Stimulated activated naive CD8-positive, alpha-beta T cell treated with anti-CD3 and anti-CD28 coated beads, Interleukin-15, Interleukin-2, amounts not matched to agents 100 U/mL and 50 U/mL, for 24 hours (primary cell): Measurements from ENCODE around the gene DOCK6.
A peak's percentile ranks its signal among the peaks of the same experiment; 100 is the strongest.
"Not testable (repeated sequence)": the region's sequence is repeated elsewhere in the genome, so short reads cannot be mapped to it uniquely, and the experiment has no call there.

Experiments
- ATAC-seq: fragments of 150-1000 bp; cut with Tn5 transposase; one replicate; pipeline ENCODE4 v1.10.0; 2021
- DNase-seq: peaks from one replicate; pipeline ENCODE4 v3.0.0; 2021

DOCK6 gene

GRCh38 chr19:11196406-11197287, 65.7 kb downstream of the DOCK6 start:
- ATAC-seq: peak; percentile 11
- no peak for DNase-seq

DNA sequence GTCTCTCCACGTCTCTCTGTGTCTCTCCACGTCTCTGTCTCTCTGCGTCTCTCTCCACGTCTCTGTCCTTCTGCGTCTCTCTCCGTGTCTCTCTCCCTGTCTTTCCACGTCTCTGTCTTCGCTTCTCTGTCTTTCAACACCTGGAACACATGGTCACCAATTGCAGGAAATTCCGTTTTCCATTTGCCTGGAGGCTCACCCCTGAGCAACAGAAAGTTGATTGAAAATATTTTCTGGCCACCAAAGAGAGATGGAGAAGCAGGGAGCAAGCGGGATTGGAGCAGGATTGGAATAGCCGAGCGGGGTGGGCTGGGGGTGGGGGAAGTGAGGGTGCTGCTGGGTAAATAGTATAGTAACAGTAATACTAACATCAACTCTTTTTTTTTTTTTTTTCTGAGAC, 66.6 kb downstream of the DOCK6 start:
- DNase-seq (no peak), ATAC-seq (no peak)

- no peak for ATAC-seq
- no peak for DNase-seq
Measured at GRCh38 chr19:11194656-11195558, 67.4 kb downstream of the DOCK6 start.

DNA sequence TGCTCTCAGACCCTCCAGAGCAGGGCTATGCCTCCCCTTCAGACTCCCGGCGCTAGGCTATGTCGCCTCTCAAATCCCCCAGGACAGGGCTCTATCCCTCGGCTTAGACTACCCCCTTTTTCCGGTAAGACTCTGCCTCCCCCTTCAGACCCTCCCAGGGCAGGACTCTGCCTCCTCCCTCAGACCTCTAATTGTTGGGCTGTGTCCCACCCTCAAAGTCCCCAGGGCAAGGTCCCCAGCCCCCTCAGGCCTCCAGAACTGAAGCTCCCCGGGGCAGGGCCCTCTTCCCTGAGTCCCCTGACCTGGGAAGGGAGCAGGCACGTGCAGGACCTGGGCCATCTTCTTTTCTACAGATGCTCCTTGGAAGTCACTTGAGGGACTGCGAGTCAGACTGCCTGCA, 68.2 kb downstream of the DOCK6 start:
- no peak for ATAC-seq
- DNase-seq: no peak

DNA sequence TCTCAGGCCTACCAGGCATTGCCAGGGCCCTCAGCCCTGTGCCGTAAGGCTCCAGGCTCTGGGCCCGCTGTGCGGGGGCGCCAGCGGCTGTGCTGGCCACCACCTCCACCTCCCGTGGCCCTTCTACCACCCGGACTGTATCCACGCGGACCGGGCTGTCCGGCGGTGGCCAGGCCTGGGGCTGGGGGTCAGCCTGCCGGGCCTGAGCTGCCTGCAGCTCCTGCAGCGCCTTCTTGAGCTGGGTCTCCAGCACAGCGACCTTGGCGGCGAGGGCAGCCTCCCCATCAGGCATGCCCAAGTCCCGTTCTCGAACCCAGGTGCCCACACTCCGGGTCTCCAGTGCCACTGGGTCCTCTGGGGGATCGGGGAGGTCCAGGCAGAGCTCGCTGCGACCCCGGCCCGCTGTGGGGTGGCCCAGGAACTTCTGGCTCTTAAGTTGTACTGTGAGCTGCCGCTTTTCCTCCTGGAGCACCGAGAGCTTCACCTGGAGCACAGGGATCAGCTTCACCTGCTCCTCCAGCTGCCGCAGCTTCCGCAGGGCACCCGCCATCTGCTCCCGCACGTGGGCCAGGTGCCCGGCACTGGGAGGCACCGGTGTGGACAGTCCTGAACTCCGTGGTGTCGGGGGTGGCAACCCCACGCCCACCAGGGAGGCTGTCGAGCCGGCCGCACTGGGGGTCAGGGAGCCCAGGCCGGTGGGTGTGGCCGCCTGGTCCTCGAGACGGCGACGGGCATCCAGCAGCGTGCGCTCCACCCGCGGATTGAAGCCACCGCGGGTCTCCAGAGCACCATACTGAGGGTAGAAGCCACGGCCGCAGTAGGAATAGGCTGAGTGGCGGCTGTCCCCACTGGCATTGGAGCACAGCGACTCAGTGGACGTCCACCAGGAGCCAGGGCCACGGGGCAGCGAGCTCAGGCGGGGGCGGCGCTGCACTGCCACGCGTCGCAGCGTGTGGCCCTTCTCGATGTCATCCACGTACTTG, 69.1 kb downstream of the DOCK6 start:
- no peak for DNase-seq
- ATAC-seq: no peak

DNA sequence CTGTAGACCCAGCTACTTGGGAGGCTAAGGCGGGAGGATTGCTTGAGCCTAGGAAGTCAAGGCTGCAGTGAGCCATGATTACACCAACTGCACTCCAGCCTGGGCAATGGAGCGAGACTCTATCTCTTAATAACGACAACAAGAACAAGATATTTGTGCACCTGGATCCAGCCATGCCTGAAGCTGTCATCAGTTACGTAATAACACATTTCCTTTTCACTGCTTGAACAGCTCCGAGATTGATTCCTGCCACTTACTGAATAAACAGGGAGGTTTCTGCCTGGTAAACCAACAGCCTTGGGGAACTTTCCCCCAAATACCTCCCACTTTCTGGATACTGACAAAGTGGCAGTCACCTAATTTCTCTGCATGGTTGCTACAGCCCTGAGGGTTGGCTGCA, 70.4 kb downstream of the DOCK6 start:
- DNase-seq: no peak
- ATAC-seq: no peak

- DNase-seq: peak; percentile 17
- ATAC-seq: peak; percentile 14
Measured at GRCh38 chr19:11191273-11191755, 71.0 kb downstream of the DOCK6 start.

- no peak for DNase-seq
Measured at GRCh38 chr19:11190501-11190900, 71.8 kb downstream of the DOCK6 start.

GRCh38 chr19:11187441-11187840, 74.9 kb downstream of the DOCK6 start:
- ATAC-seq (no peak), DNase-seq (no peak)

More at GRCh38 chr19:11190501-11190900, 71.8 kb downstream of the DOCK6 start:
- ATAC-seq: no peak

- ATAC-seq (no peak), DNase-seq (no peak)
Measured at GRCh38 chr19:11182994-11183393, 79.3 kb downstream of the DOCK6 start.

DNA sequence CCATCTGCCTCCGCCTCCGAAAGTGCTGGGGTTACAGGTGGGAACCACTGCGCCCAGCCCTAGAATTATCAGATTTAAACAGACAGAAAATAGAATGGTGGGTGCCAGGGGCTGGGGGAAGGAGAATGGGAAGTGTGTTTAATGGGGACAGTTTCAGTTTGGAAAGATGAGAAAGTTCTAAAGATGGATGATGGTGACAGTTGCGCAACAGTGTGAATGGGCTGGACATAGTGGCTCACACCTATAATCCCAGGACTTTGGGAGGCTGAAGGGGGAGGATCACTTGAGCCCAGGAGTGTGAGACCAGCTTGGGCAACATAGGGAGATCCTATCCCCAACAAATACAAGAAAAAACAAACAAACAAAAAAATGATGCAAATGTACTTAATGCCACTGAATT, 80.8 kb downstream of the DOCK6 start:
- no peak for ATAC-seq

DNA sequence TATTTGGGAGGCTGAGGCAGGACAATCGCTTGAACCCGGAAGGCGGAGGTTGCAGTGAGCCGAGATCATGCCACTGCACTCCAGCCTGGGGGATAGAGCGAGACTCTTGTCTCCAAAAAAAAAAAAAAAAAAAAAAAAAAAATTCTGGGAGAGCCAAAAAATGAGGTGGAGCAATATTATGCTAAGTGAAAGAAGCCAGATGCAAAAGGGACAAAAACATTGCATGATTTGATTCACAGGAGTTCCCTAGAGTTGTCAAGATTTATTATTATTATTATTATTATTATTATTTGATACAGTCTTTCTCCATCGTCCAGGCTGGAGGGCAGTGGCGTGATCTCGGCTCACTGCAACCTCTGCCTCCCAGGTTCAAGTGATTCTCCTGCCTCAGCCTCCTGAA, 81.3 kb downstream of the DOCK6 start:
- DNase-seq, ATAC-seq: not testable (repeated sequence)

More for the DNA sequence above, 80.8 kb downstream of the DOCK6 start:
- DNase-seq: no peak

DNA sequence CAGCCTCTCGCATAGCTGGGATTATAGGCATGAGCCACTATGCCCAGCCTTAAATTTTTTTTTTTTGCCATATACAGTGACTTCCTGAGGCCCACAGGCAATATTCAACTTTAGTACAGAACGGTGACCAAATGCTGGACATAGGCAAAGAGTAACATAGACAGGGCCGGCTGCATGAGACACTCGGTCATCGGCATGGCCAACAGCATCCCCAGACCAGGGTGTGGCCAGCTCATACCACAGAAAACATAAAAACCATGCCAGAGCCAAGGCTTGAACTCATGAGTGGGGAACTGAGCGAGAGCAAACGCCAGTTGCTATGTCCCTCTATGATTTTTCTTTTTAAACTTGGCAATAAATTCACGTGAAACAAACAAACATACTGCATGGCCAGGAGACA, 82.0 kb downstream of the DOCK6 start:
- DNase-seq: no peak
- no peak for ATAC-seq

DNA sequence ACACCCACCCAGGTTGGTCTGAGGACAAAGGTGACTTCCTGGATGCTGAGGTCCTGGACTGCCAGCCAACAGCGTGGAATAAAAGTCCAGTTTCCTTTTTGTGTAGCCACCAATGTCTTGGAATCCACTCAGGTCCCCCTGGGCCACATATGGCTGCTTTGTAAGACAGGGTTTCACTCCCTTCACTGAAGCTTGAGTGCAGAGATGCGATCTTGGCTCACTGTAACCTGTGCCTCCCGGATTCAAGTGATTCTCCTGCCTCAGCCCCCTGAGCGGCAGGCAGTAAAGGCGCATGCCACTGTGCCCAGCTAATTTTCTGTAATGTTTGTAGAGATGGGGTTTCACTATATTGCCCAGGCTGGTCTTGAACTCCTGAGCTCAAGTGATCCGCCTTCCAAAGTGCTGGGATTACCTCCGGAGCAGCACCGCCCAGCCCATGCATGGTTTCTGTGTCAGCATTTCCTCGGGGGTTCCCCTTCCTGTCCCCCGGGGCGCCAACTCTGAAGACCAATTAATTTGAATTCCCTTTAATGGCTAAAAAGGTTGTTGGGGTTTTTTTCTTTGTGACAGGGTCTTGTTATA, 82.5 kb downstream of the DOCK6 start:
- DNase-seq (peak; percentile 33), ATAC-seq (no peak)

DNA sequence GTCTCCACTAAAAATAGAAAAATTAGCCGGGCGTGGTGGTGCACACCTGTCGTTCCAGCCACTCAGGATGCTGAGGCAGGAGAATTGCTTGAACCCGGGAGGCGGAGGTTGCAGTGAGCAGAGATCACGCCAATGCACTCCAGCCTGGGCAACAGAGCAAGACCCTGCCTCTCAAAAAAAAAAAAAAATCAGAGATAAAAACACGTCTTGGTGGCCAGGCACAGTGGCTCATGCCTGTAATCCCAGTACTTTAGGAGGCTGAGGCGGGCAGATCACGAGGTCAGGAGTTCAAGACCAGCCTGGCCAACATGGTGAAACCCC, 83.2 kb downstream of the DOCK6 start:
- not testable (repeated sequence) for ATAC-seq, DNase-seq

DNA sequence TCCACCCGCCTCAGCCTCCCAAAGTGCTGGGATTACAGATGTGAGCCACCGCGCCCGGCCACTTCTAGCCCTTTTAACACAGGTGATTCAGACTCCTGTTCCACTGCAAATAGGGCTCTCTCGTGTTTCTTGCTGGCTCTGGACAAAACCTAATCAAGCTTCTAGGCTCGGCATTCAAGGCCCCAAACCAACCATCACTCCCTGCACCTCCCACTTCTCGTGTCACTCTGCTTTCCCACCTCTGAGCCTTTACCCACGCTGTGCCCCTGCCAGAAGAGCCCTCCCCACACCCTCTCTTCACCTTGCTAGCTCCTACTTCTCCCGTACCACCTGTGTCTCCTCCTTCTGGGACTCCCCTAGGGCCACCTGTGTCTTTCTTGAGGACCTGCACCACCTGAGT, 84.7 kb downstream of the DOCK6 start:
- ATAC-seq (no peak), DNase-seq (no peak)

- DNase-seq (no peak), ATAC-seq (no peak)
Measured at GRCh38 chr19:11176466-11177193, 85.7 kb downstream of the DOCK6 start.

DNA sequence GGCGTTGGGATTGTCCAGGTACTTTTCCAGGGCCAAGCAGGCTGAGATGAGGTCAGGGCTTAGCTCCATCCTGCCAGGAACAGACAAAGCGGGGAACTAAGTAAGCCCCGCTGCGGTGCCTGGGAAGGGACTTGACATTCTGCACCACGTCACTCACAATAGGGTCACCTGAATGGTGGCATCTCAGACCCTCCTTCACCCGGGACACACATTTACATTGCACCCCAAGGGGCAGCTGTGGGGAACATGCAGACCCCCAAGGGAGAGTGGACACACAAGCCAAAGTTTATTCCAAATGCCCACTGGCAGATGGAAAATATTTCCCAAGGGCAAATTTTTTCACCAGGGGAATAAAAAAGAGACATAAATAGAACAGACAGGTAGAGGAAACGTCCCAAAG, 86.4 kb downstream of the DOCK6 start:
- DNase-seq: no peak
- ATAC-seq: no peak

- DNase-seq (no peak), ATAC-seq (no peak)
Measured at GRCh38 chr19:11174336-11174735, 88.0 kb downstream of the DOCK6 start.

DNA sequence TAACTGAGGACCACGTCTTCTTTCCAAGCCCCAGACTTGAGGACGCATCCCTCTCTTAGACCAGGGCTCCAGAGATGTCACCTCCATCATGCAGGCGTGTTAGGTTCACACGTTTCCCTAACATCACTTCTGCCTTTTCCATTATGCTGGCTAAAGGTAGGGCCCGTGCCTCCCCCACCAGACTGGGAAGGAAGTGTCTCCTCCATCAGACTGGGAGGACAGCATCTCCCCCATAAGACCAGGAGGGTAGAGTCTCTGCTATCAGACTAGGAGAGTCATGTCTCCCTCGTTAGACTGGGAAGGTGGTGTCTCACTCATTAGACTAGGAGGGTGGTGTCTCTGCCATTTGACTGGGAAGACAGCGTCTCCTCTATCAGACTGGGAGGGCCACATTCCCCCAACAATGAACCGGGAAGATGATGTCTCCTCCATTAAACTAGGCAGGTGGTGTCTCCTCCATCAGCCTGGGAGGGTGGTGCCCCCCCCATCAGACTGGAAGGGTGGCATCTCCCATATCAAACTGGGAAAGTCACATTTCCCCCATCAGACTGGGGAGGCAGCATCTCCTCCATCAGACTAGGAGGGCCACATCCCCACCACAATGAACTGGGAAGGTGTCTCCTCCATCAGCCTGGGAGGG, 88.7 kb downstream of the DOCK6 start:
- ATAC-seq (no peak), DNase-seq (no peak)
